Thyroid gland (tissue), 4 donors: ENCODE results near the gene PLET1. TPM values are rescaled to one million over a fixed set of nuclear protein-coding genes. Genes with fewer than 3 reads are reported as not detected.

Experiments
- DNase-seq, 2 donors: peaks; one replicate each; pipeline ENCODE4 v3.0.0-alpha.2; 2019
- H3K27ac ChIP-seq, 3 donors: fragments of 200-600 bp; sonication (generic); 1 replicate in 2 of 3; 2 replicates in 1 of 3; pipeline ENCODE4 v1.5.1; 2016 to 2019; ENCODE audit warnings: mild to moderate bottlenecking in 1 of 3, moderate library complexity in 1 of 3
- H3K27me3 ChIP-seq: fragments of 200-600 bp; sonication (generic); one replicate; pipeline ENCODE4 v1.5.1; 2019
- H3K36me3 ChIP-seq, 2 donors: fragments of 200-600 bp; sonication (generic); one replicate each; pipeline ENCODE4 v1.5.1; 2016 to 2019
- H3K4me1 ChIP-seq, 2 donors: fragments of 200-600 bp; sonication (generic); one replicate each; pipeline ENCODE4 v1.5.1; 2017 to 2019
- H3K4me3 ChIP-seq, 3 donors: fragments of 200-600 bp; sonication (generic); replicated peaks in 1 of 3; 1 replicate in 2 of 3; 2 replicates in 1 of 3; pipeline ENCODE4 v1.5.1; 2016; ENCODE audit warnings: mild to moderate bottlenecking in 1 of 3
- H3K9me3 ChIP-seq: fragments of 200-600 bp; sonication (generic); one replicate; pipeline ENCODE4 v1.5.1; 2017
- POLR2A ChIP-seq, 2 donors: fragments of 450-650 bp; IDR thresholded peaks; one replicate each; pipeline ENCODE4 v1.6.1; 2017; ENCODE audit warnings: antibody characterized with exemption in 2 of 2, mild to moderate bottlenecking in 2 of 2, moderate library complexity in 1 of 2
- WGBS, 2 donors: methylation state at CpG; one replicate each; pipeline ENCODE4 v1.1.5; 2017; 5-methylcytosine and 5-hydroxymethylcytosine counted together
- intact Hi-C: fragments of 100-400 bp; cut with DNase I; formaldehyde crosslinking; loops from one replicate; pipeline ENCODE4 v1.15.1; 2023
- total RNA-seq, 4 donors: library from RNA; depleted of rRNA; stranded (reverse); fragments of >200 nt; gene quantifications; one replicate each; pipeline ENCODE4 v1.2.3, GENCODE V29; 2016
- TF ChIP-seq, protein P1 (sequence below), 6 experiments: fragments of 200-600 bp in 3 of 6; fragments of 450-650 bp in 3 of 6; sonication (generic) in 3 of 6; IDR thresholded peaks; one replicate each; pipeline ENCODE4 v1.5.1; 2016 to 2019; ENCODE audit warnings: antibody characterized with exemption in 6 of 6, mild to moderate bottlenecking in 2 of 6, inconsistent platforms in 1 of 6, moderate library complexity in 1 of 6

PLET1 gene
- total RNA-seq, 4 donors from 2014 or later: not detected

DNA sequence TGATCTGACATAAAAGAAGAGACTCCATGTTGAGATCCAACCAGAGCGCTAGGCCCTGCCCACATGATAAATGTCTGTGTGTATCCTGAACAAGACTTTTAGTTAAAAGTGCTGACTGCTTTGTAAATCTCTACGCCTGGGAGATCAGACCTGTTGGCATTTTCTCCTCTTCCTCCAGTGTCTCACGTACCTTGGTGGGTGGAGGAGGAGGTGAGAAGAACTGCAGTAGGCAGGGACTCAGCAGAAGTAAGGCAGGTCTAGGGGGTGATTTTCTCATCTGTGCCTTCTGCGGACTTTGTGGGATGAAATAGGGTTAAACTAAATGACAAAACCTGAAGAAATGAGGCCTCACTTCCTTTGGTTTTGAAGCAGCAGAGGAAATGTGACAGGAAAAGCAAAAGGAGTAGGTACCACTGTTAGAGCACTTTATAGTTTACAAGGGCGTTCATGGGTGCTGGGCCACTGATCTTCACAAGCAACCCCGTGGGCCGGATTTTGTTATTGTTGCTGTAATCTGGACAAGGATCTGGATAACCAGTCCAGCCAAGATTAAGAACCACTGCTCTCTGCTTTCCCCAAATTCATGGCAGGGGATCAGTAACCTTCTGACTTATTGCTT, 36.7 kb upstream of the PLET1 start:
- no peak for DNase-seq
- Histone ChIP-seq H3K4me1 (peaks cover 13 to 19% of the 10 kb centered on the region in 2 donors), H3K27me3 (no peaks in the 10 kb centered on the region), H3K4me3 (no peak overlapping the region), H3K36me3 (no peaks in the 10 kb centered on the region), H3K27ac (peak overlapping the region in 1 of 3 donors; percentile 33), H3K9me3 (no peaks in the 10 kb centered on the region)
- TF ChIP-seq, protein P1, sequence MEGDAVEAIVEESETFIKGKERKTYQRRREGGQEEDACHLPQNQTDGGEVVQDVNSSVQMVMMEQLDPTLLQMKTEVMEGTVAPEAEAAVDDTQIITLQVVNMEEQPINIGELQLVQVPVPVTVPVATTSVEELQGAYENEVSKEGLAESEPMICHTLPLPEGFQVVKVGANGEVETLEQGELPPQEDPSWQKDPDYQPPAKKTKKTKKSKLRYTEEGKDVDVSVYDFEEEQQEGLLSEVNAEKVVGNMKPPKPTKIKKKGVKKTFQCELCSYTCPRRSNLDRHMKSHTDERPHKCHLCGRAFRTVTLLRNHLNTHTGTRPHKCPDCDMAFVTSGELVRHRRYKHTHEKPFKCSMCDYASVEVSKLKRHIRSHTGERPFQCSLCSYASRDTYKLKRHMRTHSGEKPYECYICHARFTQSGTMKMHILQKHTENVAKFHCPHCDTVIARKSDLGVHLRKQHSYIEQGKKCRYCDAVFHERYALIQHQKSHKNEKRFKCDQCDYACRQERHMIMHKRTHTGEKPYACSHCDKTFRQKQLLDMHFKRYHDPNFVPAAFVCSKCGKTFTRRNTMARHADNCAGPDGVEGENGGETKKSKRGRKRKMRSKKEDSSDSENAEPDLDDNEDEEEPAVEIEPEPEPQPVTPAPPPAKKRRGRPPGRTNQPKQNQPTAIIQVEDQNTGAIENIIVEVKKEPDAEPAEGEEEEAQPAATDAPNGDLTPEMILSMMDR (IDR thresholded peaks at IDR 0.05): no peak
- no peak for TF ChIP-seq POLR2A (IDR thresholded peaks at IDR 0.05)
- intact Hi-C loops: no loop called here
- 64 to 67% methylated on average over 7 of the region's 7 CpGs for WGBS, 2 donors

DNA sequence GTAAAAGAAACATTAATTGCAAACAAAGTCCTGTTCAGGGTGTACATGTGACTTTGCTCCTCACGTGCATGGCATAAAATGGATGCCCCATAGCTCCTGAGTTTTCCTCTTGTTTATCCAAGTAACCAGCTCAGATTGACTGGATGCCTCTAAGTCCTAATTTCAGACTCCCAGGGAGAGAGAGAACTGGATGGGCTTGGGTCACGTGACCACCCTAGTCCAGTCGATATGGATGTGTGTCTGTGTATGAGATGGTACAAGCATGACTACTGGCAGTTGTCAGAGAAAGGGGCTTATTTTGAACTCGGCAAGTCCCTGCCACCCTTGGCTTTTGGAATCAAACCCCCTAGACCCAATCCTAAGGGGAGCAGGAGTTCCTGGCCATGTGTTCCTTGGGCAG, 35.4 kb upstream of the PLET1 start:
- intact Hi-C loops: no loop called here
- TF ChIP-seq POLR2A (IDR thresholded peaks at IDR 0.05): no peak
- TF ChIP-seq, protein P1 (IDR thresholded peaks at IDR 0.05): no peak
- H3K27ac ChIP-seq: no peak overlapping the region
- no peaks in the 10 kb centered on the region for H3K27me3 ChIP-seq
- WGBS, 2 donors: 95 to 100% methylated on average over 1 to 4 of the region's 4 CpGs
- peaks cover 4 to 14% of the 10 kb centered on the region in 2 donors for H3K4me1 ChIP-seq
- H3K4me3 ChIP-seq: no peak overlapping the region
- DNase-seq: no peak
- H3K36me3 ChIP-seq: no peaks in the 10 kb centered on the region
- no peaks in the 10 kb centered on the region for H3K9me3 ChIP-seq

DNA sequence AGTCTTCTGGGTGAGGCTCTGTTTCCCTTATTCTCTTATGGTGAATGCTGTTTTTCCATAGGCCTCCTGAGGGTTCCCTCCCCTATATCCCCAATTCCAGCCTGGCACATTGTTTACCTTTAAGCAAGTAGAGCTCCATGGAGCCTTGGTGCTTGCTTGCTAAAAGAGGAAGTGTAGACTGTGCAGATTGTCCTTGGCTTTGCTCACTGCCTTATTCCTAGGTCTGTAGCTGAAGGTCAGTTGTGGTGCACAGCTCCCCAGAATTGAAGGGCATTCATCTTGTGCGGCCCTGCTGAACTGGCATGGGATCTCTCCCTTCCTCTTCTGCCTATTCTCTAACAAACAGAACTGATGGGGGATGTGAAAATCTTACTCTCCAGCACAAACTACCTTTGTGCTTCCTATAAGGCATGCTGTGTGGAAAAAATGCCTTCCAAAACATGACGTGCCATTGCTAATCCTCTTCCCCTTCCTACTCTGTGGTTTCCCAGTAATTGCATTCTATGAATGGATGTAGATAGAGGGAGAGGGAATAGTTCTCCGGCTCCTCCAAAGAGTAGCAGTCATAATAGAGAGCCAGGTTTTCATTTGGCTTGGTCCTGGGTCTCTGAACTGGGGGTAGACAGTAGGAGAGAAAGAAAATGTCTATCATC, 34.2 kb upstream of the PLET1 start:
- intact Hi-C loops: no loop called here
- Histone ChIP-seq H3K27ac (no peak overlapping the region), H3K4me1 (peaks cover 5 to 20% of the 10 kb centered on the region in 2 donors), H3K36me3 (no peaks in the 10 kb centered on the region), H3K27me3 (no peaks in the 10 kb centered on the region), H3K9me3 (no peaks in the 10 kb centered on the region), H3K4me3 (no peak overlapping the region)
- no peak for TF ChIP-seq POLR2A (IDR thresholded peaks at IDR 0.05)
- TF ChIP-seq, protein P1 (IDR thresholded peaks at IDR 0.05): no peak
- WGBS, 2 donors: 90 to 93% methylated on average over 3 of the region's 3 CpGs
- no peak for DNase-seq

DNA sequence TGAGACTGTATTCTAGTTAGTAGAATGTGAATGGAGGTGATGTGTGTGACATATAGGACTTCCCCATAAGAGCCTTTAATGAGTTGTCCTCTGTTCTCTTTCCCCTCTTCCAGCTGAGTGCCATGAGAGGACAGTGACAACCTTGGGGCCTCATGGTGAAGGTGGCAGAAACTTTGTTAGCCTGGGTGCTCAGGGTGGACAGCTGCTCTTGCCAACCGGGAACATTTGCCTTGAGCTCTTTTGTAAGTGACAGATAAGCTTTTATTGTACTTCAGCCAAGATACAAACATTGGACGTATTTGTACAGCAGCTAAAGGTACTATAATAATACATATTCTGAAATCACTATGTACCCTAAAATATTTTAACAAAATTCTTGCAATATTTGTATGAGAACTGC, 33.0 kb upstream of the PLET1 start:
- Histone ChIP-seq H3K27me3 (no peaks in the 10 kb centered on the region), H3K4me1 (peaks cover 8 to 26% of the 10 kb centered on the region in 2 donors), H3K27ac (peak overlapping the region; percentile 11 to 66 (median 57)), H3K36me3 (no peaks in the 10 kb centered on the region), H3K9me3 (no peaks in the 10 kb centered on the region), H3K4me3 (no peak overlapping the region)
- intact Hi-C loops: no loop called here
- no peak for DNase-seq
- 87 to 94% methylated on average over 2 of the region's 2 CpGs for WGBS, 2 donors
- TF ChIP-seq, protein P1 (IDR thresholded peaks at IDR 0.05): no peak
- no peak for TF ChIP-seq POLR2A (IDR thresholded peaks at IDR 0.05)

DNA sequence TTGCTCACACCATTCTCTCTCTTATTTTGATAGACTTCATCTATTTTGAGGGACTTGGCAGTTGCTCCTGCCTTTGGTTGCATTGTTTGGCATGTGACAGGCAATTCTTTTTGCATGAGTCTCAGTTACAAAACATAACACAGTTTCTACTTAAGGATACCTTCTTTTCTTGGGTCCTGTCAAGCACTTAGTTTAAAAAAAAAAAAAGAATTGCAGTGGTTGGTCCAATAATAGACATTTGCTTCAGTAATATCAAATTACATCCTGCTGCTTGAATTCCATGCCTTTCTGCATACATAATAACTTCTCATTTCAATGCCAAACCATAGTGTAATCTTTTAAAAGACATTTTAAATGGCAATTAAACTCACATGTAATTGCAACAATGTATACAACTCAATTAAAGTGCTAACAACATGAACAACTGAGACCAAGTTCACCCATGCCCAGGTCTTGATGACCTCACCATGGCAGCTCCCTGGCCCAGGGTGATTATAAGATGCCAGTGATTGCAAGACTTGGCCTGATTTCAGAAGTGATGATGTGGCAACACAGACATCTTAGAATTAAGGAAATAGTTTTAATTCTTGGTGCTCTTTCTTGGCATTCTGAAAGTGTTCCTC, 32.2 kb upstream of the PLET1 start:
- Histone ChIP-seq H3K4me1 (peaks cover 8 to 26% of the 10 kb centered on the region in 2 donors), H3K36me3 (no peaks in the 10 kb centered on the region), H3K27me3 (no peaks in the 10 kb centered on the region), H3K9me3 (no peaks in the 10 kb centered on the region), H3K27ac (peak overlapping the region; percentile 33 to 66 (median 57)), H3K4me3 (no peak overlapping the region)
- peak; percentile 38 to 59 for DNase-seq
- TF ChIP-seq POLR2A (IDR thresholded peaks at IDR 0.05): no peak
- TF ChIP-seq, protein P1 (IDR thresholded peaks at IDR 0.05): no peak
- intact Hi-C loops: no loop called here
